Measurements from ENCODE around the gene SLC26A5.
"Not testable (repeated sequence)": the region's sequence is repeated elsewhere in the genome, so short reads cannot be mapped to it uniquely, and the experiment has no call there.

The SLC26A5 gene

DNA sequence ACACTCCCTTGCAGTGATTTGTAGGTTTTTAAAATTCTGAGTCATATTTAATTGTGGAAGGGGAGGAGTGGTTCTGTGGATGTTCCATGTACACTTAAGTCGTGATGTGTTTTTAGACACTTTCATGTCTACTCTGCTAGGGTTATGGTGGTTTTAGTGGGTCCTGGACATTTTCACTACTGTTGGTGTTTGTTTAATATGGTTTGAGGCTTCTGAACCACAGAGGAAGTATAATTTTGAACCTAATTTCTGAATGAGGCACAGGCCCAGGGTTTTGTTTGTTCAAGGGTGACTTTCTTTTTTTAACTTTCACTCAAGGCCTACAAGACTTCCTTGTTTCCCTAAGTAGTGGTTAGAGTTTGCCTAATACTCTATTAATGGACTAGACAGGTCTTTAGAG, 13.3 kb downstream of the SLC26A5 start:
- Mint-ChIP-seq H3K27ac (ENCODE audit: low read depth) (no peak overlapping the region), H3K4me3 (no peak overlapping the region), H3K27me3 (peaks cover 18% of the 10 kb centered on the region), H3K4me1 (no peaks in the 10 kb centered on the region), H3K9me3 (no peaks in the 10 kb centered on the region), H3K36me3 (ENCODE audit: insufficient read depth) (no peaks in the 10 kb centered on the region)
- DNase-seq (ENCODE audit: low spot score in 2 of 2) (no peak), ATAC-seq (replicated peaks; ENCODE audit: extremely low read depth, poor library complexity, severe bottlenecking) (no peak)

DNA sequence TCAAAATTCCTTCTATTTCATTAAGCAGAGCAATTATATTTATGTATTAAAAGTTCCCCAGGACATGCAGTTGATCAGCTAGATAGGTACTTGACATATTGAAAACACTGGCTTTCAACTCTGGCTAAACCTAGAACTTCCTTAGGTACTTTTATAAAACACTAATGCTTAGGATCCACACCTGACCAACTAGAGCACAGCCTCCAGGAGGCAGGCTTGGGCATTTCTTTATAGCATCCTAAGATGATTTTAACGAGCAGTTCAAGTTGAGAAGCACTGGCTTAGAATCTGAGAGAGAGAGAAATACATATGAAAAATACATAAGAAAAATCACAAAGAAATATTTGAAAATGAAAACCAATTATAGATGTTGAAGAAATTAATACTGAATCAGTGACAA, 20.8 kb downstream of the SLC26A5 start:
- Mint-ChIP-seq H3K9me3 (no peaks in the 10 kb centered on the region), H3K27ac (ENCODE audit: low read depth) (no peak overlapping the region), H3K27me3 (peaks cover 9% of the 10 kb centered on the region), H3K4me1 (no peaks in the 10 kb centered on the region), H3K36me3 (ENCODE audit: insufficient read depth) (no peaks in the 10 kb centered on the region), H3K4me3 (no peak overlapping the region)
- ATAC-seq (replicated peaks; ENCODE audit: extremely low read depth, poor library complexity, severe bottlenecking) (no peak), DNase-seq (ENCODE audit: low spot score in 2 of 2) (no peak)

- Mint-ChIP-seq H3K4me1 (no peaks in the 10 kb centered on the region), H3K4me3 (no peak overlapping the region), H3K27ac (ENCODE audit: low read depth) (no peak overlapping the region), H3K36me3 (ENCODE audit: insufficient read depth) (no peaks in the 10 kb centered on the region), H3K9me3 (no peaks in the 10 kb centered on the region), H3K27me3 (peaks cover 18% of the 10 kb centered on the region)
- ATAC-seq (replicated peaks; ENCODE audit: extremely low read depth, poor library complexity, severe bottlenecking) (no peak), DNase-seq (ENCODE audit: low spot score in 2 of 2) (no peak)
These were observed 22.4 kb downstream of the SLC26A5 start for GRCh38 chr7:103423467-103424179.

GRCh38 chr7:103420857-103421384, 25.1 kb downstream of the SLC26A5 start:
- no peak overlapping the region for H3K27ac Mint-ChIP-seq (ENCODE audit: low read depth)
- DNase-seq (ENCODE audit: low spot score in 2 of 2) (no peak), ATAC-seq (replicated peaks; ENCODE audit: extremely low read depth, poor library complexity, severe bottlenecking) (no peak)
- H3K9me3 Mint-ChIP-seq = no peaks in the 10 kb centered on the region
- peaks cover 40% of the 10 kb centered on the region for H3K27me3 Mint-ChIP-seq
- H3K4me3 Mint-ChIP-seq = no peak overlapping the region
- no peaks in the 10 kb centered on the region for H3K36me3 Mint-ChIP-seq (ENCODE audit: insufficient read depth)
- no peaks in the 10 kb centered on the region for H3K4me1 Mint-ChIP-seq

GRCh38 chr7:103418241-103418640, 27.8 kb downstream of the SLC26A5 start:
- Mint-ChIP-seq H3K27me3 (peaks cover 46% of the 10 kb centered on the region), H3K27ac (ENCODE audit: low read depth) (no peak overlapping the region), H3K4me1 (no peaks in the 10 kb centered on the region), H3K36me3 (ENCODE audit: insufficient read depth) (no peaks in the 10 kb centered on the region), H3K4me3 (no peak overlapping the region), H3K9me3 (no peaks in the 10 kb centered on the region)
- ATAC-seq (replicated peaks; ENCODE audit: extremely low read depth, poor library complexity, severe bottlenecking) (no peak), DNase-seq (ENCODE audit: low spot score in 2 of 2) (no peak)

DNA sequence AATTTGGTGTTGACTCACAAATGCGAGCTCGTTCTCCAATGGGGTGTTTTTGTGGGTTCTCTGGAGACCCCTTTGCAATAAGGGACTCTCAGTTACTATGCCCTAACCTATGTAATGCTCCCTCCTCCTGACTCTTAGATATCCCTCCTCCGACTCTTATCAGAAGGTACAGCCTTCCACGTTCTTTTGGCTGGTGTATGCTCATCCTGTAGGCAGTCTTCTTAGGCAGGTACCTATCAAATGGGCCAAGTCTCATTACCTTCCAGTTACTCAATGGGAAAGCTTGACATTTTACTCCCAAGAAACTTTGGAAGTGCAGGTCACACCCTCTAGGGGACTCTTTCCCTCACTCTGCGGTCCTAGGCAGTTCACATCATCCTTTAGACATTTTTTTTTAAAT, 32.6 kb downstream of the SLC26A5 start:
- no peaks in the 10 kb centered on the region for H3K9me3 Mint-ChIP-seq
- H3K4me3 Mint-ChIP-seq = no peak overlapping the region
- no peak for ATAC-seq (replicated peaks; ENCODE audit: extremely low read depth, poor library complexity, severe bottlenecking)
- no peak for DNase-seq (ENCODE audit: low spot score in 2 of 2)
- H3K4me1 Mint-ChIP-seq = no peaks in the 10 kb centered on the region
- H3K36me3 Mint-ChIP-seq (ENCODE audit: insufficient read depth) = no peaks in the 10 kb centered on the region
- no peak overlapping the region for H3K27ac Mint-ChIP-seq (ENCODE audit: low read depth)
- peaks cover 50% of the 10 kb centered on the region for H3K27me3 Mint-ChIP-seq

DNA sequence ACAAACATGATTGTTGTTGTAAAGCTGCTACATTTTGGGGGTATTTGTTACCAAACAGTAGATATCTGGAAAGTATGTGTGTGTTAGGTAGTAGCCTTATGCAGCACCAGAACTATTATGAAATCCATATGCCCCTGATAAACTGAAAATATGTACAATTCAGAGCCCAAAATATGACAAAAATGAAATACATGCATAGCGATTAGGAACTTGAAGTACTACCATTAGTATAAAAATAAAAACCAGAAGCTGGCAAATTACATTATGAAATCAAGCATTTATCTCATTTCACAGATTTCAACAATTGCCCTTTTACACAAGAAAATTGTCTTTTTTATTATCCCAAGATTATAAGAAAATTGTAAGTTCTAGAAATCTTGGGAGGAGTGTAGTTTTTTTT, 33.9 kb downstream of the SLC26A5 start:
- no peaks in the 10 kb centered on the region for H3K4me1 Mint-ChIP-seq
- no peak overlapping the region for H3K27ac Mint-ChIP-seq (ENCODE audit: low read depth)
- H3K36me3 Mint-ChIP-seq (ENCODE audit: insufficient read depth) = no peaks in the 10 kb centered on the region
- no peaks in the 10 kb centered on the region for H3K9me3 Mint-ChIP-seq
- H3K27me3 Mint-ChIP-seq = peaks cover 38% of the 10 kb centered on the region
- ATAC-seq (replicated peaks; ENCODE audit: extremely low read depth, poor library complexity, severe bottlenecking) (no peak), DNase-seq (ENCODE audit: low spot score in 2 of 2) (no peak)
- no peak overlapping the region for H3K4me3 Mint-ChIP-seq

DNA sequence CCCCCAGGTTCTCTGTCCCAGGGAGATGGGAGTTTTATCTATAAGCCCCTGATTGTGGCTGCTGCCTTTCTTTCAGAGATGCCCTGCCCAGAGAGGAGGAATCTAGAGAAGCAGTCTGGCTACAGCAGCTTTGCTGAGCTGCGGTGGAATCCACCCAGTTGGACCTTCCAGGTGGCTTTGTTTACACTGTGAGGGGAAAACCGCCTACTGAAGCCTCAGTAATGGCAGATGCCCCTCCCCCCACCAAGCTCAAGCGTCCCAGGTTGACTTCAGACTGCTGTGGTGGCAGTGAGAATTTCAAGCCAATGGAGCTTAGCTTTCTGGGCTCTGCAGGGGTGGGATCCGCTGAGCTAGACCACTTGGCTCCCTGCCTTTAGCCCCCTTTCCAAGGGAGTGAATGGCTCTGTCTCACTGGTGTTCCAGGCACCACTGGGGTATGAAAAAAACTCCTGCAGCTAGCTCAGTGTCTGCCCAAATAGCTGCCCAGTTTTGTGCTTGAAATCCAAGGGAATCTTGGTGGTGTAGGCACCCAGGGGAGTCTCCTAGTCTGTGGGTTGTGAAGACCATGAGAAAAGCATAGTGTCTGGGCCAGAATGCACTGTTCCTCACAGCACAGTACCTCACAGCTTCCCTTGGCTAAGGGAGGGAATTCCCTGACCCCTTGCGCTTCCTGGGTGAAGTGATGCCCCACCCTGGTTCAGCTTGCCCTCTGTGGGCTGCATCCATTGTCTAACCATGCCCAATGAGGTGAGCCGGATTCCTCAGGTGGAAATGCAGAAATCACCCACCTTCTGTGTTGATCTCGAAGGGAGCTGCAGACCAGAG, 40.0 kb downstream of the SLC26A5 start:
- H3K36me3 Mint-ChIP-seq (ENCODE audit: insufficient read depth); H3K27ac Mint-ChIP-seq (ENCODE audit: low read depth); DNase-seq (ENCODE audit: low spot score in 2 of 2); H3K4me1 Mint-ChIP-seq; ATAC-seq (replicated peaks; ENCODE audit: extremely low read depth, poor library complexity, severe bottlenecking); H3K4me3 Mint-ChIP-seq; H3K9me3 Mint-ChIP-seq: not testable (repeated sequence)
- H3K27me3 Mint-ChIP-seq = peaks cover 45% of the 10 kb centered on the region

DNA sequence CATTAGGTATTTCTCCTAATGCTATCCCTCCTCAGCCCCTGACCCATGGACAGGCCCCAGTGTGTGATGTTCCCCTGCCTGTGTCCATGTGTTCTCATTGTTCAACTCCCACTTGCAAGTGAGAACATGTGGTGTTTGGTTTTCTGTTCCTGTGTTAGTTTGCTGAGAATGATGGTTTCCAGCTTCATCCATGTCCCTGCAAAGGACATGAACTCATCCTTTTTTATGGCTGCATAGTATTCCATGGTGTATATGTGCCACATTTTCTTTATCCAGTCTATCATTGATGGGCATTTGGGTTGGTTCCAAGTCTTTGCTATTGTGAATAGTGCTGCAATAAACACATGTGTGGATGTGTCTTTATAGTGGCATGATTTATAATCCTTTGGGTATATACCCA, 46.3 kb downstream of the SLC26A5 start:
- not testable (repeated sequence) for H3K36me3 Mint-ChIP-seq (ENCODE audit: insufficient read depth); H3K4me1 Mint-ChIP-seq; ATAC-seq (replicated peaks; ENCODE audit: extremely low read depth, poor library complexity, severe bottlenecking); H3K4me3 Mint-ChIP-seq; DNase-seq (ENCODE audit: low spot score in 2 of 2); H3K9me3 Mint-ChIP-seq; H3K27ac Mint-ChIP-seq (ENCODE audit: low read depth)
- H3K27me3 Mint-ChIP-seq = peaks cover 23% of the 10 kb centered on the region

DNA sequence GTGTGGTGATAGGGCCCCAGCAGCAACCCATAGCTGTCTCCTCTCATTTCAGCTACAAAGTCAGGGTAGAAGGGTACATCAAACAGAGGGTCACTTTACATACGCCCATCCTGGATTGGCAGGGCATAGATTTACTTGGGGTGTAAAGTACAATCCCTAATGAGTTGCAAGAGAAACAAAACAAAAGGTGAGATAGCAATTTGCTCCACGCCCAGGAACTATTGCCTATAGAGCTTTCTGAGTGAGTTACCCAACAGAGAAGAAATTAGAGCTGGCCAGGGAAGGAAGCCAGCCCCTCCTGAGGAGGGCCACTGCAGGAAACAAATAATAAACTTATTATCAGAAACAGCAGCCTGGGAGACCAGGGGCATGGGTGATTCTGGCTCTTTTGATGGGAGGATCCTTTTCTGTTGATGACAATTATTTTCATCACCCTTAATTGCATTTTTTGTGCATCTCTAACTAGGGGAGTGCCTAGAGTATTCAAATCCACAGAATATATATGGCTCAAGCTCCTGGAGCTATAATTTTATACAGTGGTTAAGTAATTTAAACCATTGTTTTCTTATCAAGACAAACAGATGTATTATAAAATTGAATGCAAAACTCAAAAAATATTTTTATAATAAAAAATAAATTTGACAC, 47.4 kb downstream of the SLC26A5 start:
- Mint-ChIP-seq H3K36me3 (ENCODE audit: insufficient read depth) (no peaks in the 10 kb centered on the region), H3K9me3 (no peaks in the 10 kb centered on the region), H3K4me3 (no peak overlapping the region), H3K27ac (ENCODE audit: low read depth) (no peak overlapping the region), H3K27me3 (peaks cover 13% of the 10 kb centered on the region), H3K4me1 (no peaks in the 10 kb centered on the region)
- ATAC-seq (replicated peaks; ENCODE audit: extremely low read depth, poor library complexity, severe bottlenecking) (no peak), DNase-seq (ENCODE audit: low spot score in 2 of 2) (no peak)

GRCh38 chr7:103396471-103396870, 49.5 kb downstream of the SLC26A5 start:
- Mint-ChIP-seq H3K4me3 (no peak overlapping the region), H3K27me3 (no peaks in the 10 kb centered on the region), H3K27ac (ENCODE audit: low read depth) (no peak overlapping the region), H3K36me3 (ENCODE audit: insufficient read depth) (no peaks in the 10 kb centered on the region), H3K4me1 (no peaks in the 10 kb centered on the region), H3K9me3 (no peaks in the 10 kb centered on the region)
- ATAC-seq (replicated peaks; ENCODE audit: extremely low read depth, poor library complexity, severe bottlenecking) = no peak
- no peak for DNase-seq (ENCODE audit: low spot score in 2 of 2)

DNA sequence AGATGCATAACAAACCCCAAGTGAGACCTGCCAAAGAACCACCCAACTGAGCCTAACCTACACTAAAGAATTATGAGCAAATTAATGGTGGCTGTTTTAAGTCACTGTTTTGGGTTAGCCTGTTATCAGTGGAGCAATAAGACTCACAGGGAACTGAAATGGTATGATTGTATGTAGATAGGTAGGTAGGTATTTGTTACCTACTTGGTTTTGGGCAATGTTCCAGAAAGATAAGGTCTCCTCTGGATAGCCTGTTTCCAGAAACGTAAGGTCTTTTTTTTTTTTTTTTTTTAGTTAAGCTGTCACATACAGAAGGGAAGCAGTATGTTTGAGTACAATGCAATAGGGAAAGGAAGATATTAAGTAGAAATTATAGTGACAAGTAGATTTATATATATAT, 50.9 kb downstream of the SLC26A5 start:
- Mint-ChIP-seq H3K27ac (ENCODE audit: low read depth) (no peak overlapping the region), H3K9me3 (no peaks in the 10 kb centered on the region), H3K36me3 (ENCODE audit: insufficient read depth) (no peaks in the 10 kb centered on the region), H3K4me3 (no peak overlapping the region), H3K4me1 (no peaks in the 10 kb centered on the region), H3K27me3 (no peaks in the 10 kb centered on the region)
- no peak for ATAC-seq (replicated peaks; ENCODE audit: extremely low read depth, poor library complexity, severe bottlenecking)
- DNase-seq (ENCODE audit: low spot score in 2 of 2) = no peak
